C4-2B (cell line): Measurements from ENCODE around the gene NT5DC2.

Source experiments
- CTCF ChIP-seq: fragments of 450-650 bp; conservative IDR thresholded peaks from 2 replicates; pipeline ENCODE4 v1.5.1; 2017; ENCODE audit warnings: mild to moderate bottlenecking
- ZFX ChIP-seq: fragments of 450-650 bp; IDR thresholded peaks from 2 replicates; pipeline ENCODE4 v1.6.1; 2017

- TF ChIP-seq CTCF (no peak), ZFX (no peak)
These were observed 10.0 kb downstream of the NT5DC2 start for GRCh38 chr3:52523386-52524257.
